GM12891 (cell line): ENCODE results near the gene DNAJB8.

ENCODE experiments used
- POLR2A ChIP-seq: IDR thresholded peaks from 2 replicates; pipeline ENCODE4 v1.6.1; 2011; ENCODE audit warnings: low read depth, low read length, control low read depth
- POLR2AphosphoS5 ChIP-seq: IDR thresholded peaks from 2 replicates; pipeline ENCODE4 v1.6.1; 2011; ENCODE audit warnings: low read depth, low read length, control low read depth

DNA sequence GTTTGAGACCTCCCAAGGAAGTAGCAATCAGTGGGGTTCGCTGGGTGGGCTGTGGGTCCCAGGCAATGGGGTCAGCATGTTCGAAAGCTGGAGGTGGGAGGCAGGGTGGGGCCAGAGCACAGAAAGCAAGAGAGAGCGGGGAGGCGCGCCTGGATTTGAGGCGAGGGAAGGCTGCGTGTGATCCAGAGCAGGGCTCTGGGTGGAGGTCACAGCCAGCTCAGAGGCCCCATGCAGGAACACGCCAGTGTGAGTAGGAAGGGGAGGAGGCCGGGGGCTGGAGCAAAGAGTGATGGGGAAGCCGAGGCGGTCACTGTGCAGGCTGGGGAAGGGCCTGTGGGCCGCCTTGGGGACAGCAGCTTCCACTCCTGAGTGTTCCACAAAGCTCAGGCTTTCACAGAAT lies 8.8 kb downstream of the DNAJB8 start:
- no peak for TF ChIP-seq POLR2A
- no peak for TF ChIP-seq POLR2AphosphoS5
